Suprapubic skin (tissue), 3 donors: Measurements from ENCODE around the gene PAK1.
"Not testable (repeated sequence)": the region's sequence is repeated elsewhere in the genome, so short reads cannot be mapped to it uniquely, and the experiment has no call there.

Experiments
- CTCF ChIP-seq, 2 donors: fragments of 200-600 bp in 1 of 2; fragments of 450-650 bp in 1 of 2; sonication (generic) in 1 of 2; IDR thresholded peaks; one replicate each; pipeline ENCODE4 v1.5.1; 2016 to 2019; ENCODE audit warnings: antibody characterized with exemption in 2 of 2, mild to moderate bottlenecking in 1 of 2, moderate library complexity in 1 of 2
- EP300 ChIP-seq: sonication (generic); formaldehyde crosslinking; IDR thresholded peaks from one replicate; pipeline ENCODE4 v1.6.1; 2017; ENCODE audit warnings: antibody characterized with exemption
- POLR2A ChIP-seq, 2 donors: fragments of 450-650 bp; IDR thresholded peaks; one replicate each; pipeline ENCODE4 v1.6.1; 2017; ENCODE audit warnings: antibody characterized with exemption in 2 of 2, mild to moderate bottlenecking in 2 of 2, moderate library complexity in 2 of 2

GRCh38 chr11:77490035-77490434 is 16.1 kb upstream of the PAK1 start:
- TF ChIP-seq CTCF (IDR thresholded peaks at IDR 0.05); POLR2A (IDR thresholded peaks at IDR 0.05); EP300: not testable (repeated sequence)
